Testis (tissue), 3 donors: ENCODE results near the gene ADAMTSL2. TPM values are rescaled to one million over a fixed set of nuclear protein-coding genes. Genes with fewer than 3 reads are reported as not detected.

Experiments
- DNase-seq: peaks from one replicate; pipeline ENCODE4 v3.0.0-alpha.2; 2019
- H3K27ac ChIP-seq, 2 donors: fragments of 200-600 bp; sonication (generic); one replicate each; pipeline ENCODE4 v1.5.1; 2019
- H3K27me3 ChIP-seq: fragments of 200-600 bp; sonication (generic); one replicate; pipeline ENCODE4 v1.5.1; 2019
- H3K36me3 ChIP-seq: fragments of 200-600 bp; sonication (generic); one replicate; pipeline ENCODE4 v1.5.1; 2017; ENCODE audit warnings: low read depth; ENCODE audit errors: missing control alignments
- H3K4me1 ChIP-seq: fragments of 200-600 bp; sonication (generic); one replicate; pipeline ENCODE4 v1.5.1; 2019
- H3K4me3 ChIP-seq, 2 donors: fragments of 200-600 bp; sonication (generic); one replicate each; pipeline ENCODE4 v1.5.1; 2017 to 2019
- H3K9me3 ChIP-seq: fragments of 200-600 bp; sonication (generic); one replicate; pipeline ENCODE4 v1.5.1; 2017
- CTCF ChIP-seq, 3 experiments: fragments of 450-650 bp in 2 of 3; fragments of 200-600 bp in 1 of 3; sonication (generic) in 1 of 3; IDR thresholded peaks; one replicate each; pipeline ENCODE4 v1.5.1; 2016 to 2019; ENCODE audit warnings: antibody characterized with exemption in 3 of 3, mild to moderate bottlenecking in 2 of 3, moderate library complexity in 1 of 3
- POLR2A ChIP-seq: fragments of 450-650 bp; IDR thresholded peaks from one replicate; pipeline ENCODE4 v1.6.1; 2017; ENCODE audit warnings: antibody characterized with exemption, mild to moderate bottlenecking, moderate library complexity
- WGBS, 2 donors: methylation state at CpG; one replicate each; pipeline ENCODE4 v1.1.5; 2018; 5-methylcytosine and 5-hydroxymethylcytosine counted together
- intact Hi-C: fragments of 100-400 bp; cut with DNase I; formaldehyde crosslinking; loops from one replicate; pipeline ENCODE4 v1.15.1; 2023; ENCODE audit warnings: low total_unique reads
- polyA plus RNA-seq: library from polyadenylated mRNA; stranded (reverse); fragments of 350-450 nt; fragmentation: Illumina TruSeq; extraction: RNeasy Lipid Tissue Mini Kit (QIAGEN cat#74804); gene quantifications from one replicate; pipeline ENCODE4 v1.2.3, GENCODE V29; 2014; ENCODE audit warnings: low read depth, low replicate concordance; ENCODE audit not compliant: insufficient read depth
- total RNA-seq, 2 donors: library from RNA; depleted of rRNA; stranded (reverse); fragments of >200 nt; gene quantifications; one replicate each; pipeline ENCODE4 v1.2.3, GENCODE V29; 2016

ADAMTSL2 gene
- total and polyA plus RNA-seq, 3 donors from 2014 or later: 3.8 to 11.1 (median 9.4) TPM

- Histone ChIP-seq H3K27me3 (no peaks in the 10 kb centered on the region), H3K36me3 (no peaks in the 10 kb centered on the region), H3K27ac (no peak overlapping the region), H3K4me1 (peaks cover 19% of the 10 kb centered on the region), H3K9me3 (no peaks in the 10 kb centered on the region), H3K4me3 (no peak overlapping the region)
- no peak for DNase-seq
- intact Hi-C loops: no loop called here
- no peak for TF ChIP-seq POLR2A
- TF ChIP-seq CTCF (IDR thresholded peaks at IDR 0.05): no peak
- 90% methylated on average over 29 to 32 of the region's 32 CpGs for WGBS, 2 donors
These were observed 40.9 kb downstream of the ADAMTSL2 start for GRCh38 chr9:133575186-133576030.

- H3K4me3 ChIP-seq: no peak overlapping the region
- peaks cover 19% of the 10 kb centered on the region for H3K4me1 ChIP-seq
- H3K27ac ChIP-seq: no peak overlapping the region
- WGBS, 2 donors: 73 to 74% methylated on average over 22 to 23 of the region's 23 CpGs
- no peak for DNase-seq
- no peaks in the 10 kb centered on the region for H3K27me3 ChIP-seq
- TF ChIP-seq POLR2A: no peak
- TF ChIP-seq CTCF (IDR thresholded peaks at IDR 0.05): no peak
- no peaks in the 10 kb centered on the region for H3K36me3 ChIP-seq
- intact Hi-C loops: no loop called here
- H3K9me3 ChIP-seq: no peaks in the 10 kb centered on the region
These were observed 41.7 kb downstream of the ADAMTSL2 start for GRCh38 chr9:133576031-133576874.

- Histone ChIP-seq H3K36me3 (no peaks in the 10 kb centered on the region), H3K4me3 (no peak overlapping the region), H3K27me3 (no peaks in the 10 kb centered on the region), H3K9me3 (no peaks in the 10 kb centered on the region), H3K27ac (no peak overlapping the region), H3K4me1 (peaks cover 19% of the 10 kb centered on the region)
- peak; percentile 25 for DNase-seq
- intact Hi-C loops: no loop called here
- TF ChIP-seq CTCF (IDR thresholded peaks at IDR 0.05) (no peak), POLR2A (no peak)
- WGBS, 2 donors: 30 to 54% methylated on average over 21 to 34 of the region's 34 CpGs
These were observed 42.6 kb downstream of the ADAMTSL2 start for GRCh38 chr9:133576875-133577736.

GRCh38 chr9:133577737-133578112 lies 43.2 kb downstream of the ADAMTSL2 start:
- Histone ChIP-seq H3K4me1 (peaks cover 15% of the 10 kb centered on the region), H3K4me3 (no peak overlapping the region), H3K9me3 (no peaks in the 10 kb centered on the region), H3K27ac (no peak overlapping the region), H3K27me3 (no peaks in the 10 kb centered on the region), H3K36me3 (no peaks in the 10 kb centered on the region)
- TF ChIP-seq CTCF (IDR thresholded peaks at IDR 0.05): no peak
- 80 to 85% methylated on average over 3 of the region's 3 CpGs for WGBS, 2 donors
- DNase-seq: no peak
- intact Hi-C loops: no loop called here
